Stimulated activated CD8-positive, alpha-beta memory T cell treated with anti-CD3 and anti-CD28 coated beads, Interleukin-12 subunit alpha, Interleukin-12 subunit beta, amount 100 ng/mL, for 24 hours (primary cell): ENCODE results near the gene ZBTB5.
"Not testable (repeated sequence)": the region's sequence is repeated elsewhere in the genome, so short reads cannot be mapped to it uniquely, and the experiment has no call there.

Experiments used
- DNase-seq: peaks from one replicate; pipeline ENCODE4 v3.0.0-alpha.2; 2020; ENCODE audit errors: extremely low read depth

ZBTB5 gene

GRCh38 chr9:37406603-37407401 lies 58.4 kb downstream of the ZBTB5 start:
- no peak for DNase-seq

GRCh38 chr9:37405764-37406380 lies 59.4 kb downstream of the ZBTB5 start:
- no peak for DNase-seq

DNA sequence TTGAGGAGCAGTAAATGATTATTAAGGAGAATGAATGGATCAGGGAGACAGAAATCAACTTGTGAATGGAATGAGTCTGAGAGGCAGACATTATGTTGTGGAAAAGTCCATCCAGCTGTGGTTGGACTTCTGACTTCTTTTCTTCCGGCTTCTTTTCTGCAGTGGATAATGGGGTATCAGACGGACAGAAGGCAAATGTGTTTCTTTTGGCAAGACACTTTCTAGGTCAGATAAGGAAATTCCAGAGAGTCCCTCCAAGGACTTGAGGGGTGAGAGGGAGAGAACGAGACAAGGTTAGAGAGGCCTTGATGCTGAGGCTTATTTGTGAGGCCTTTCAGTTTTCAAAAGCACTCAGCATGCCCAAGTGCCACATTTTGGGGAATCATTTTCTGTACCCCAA lies 59.9 kb downstream of the ZBTB5 start:
- DNase-seq = no peak

DNA sequence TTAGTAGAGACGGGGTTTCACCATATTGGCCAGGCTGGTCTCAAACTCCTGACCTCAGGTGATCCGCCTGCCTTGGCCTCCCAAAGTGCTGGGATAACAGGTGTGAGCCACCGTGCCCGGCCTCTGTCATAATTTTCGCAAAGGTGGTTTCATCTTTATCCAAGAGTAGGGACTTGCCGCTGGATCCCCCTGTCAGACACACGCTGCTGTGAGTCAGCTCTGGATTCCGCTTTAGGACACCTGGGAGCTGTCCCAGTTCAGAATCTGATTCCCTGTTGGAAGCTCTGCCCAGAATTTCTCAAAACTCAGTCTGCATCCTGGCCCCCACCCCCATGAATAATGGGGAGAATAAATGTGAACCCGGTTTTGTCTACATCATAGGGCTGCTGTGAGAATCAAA lies 60.7 kb downstream of the ZBTB5 start:
- no peak for DNase-seq

- no peak for DNase-seq
Observed at GRCh38 chr9:37399336-37399735, 65.9 kb downstream of the ZBTB5 start.

- no peak for DNase-seq
Observed at GRCh38 chr9:37398464-37399025, 66.7 kb downstream of the ZBTB5 start.

DNA sequence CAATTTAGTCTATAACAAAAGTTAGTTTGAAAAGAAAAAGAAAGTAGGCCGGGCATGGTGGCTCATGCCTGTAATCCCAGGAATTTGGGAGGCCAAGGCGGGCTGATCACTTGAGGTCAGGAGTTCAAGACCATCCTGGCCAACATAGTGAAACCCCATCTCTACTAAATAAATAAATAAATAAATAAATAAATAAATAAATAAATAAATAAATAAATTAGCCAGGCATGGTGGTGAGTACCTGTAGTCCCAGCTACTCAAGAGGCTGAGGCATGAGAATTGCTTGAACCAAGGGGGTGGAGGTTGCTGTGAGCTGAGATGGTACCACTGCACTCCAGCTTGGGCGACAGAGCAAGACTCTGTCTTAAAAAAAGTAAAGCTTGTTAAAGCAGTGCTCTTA lies 67.3 kb downstream of the ZBTB5 start:
- not testable (repeated sequence) for DNase-seq

GRCh38 chr9:37395663-37396062 lies 69.6 kb downstream of the ZBTB5 start:
- DNase-seq = no peak

DNA sequence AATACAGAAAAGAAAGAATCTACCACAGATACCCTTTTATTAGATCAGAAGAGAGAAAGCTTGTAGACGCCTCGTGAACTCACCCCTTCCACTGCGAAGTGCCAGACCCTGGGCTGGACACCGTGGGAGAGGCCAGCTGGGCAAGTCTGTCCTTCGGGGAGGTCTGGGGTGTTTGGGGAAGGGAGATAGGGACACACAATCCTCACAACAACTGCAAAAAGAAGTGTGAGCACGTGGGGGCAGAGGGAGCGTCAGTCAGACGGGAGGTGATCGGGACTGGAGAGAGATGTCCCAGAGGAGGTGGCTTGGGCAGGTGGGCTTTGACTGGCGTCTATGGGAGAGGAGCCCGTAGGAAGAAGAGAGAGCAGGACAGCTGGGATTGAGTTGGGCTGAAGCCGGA lies 70.0 kb downstream of the ZBTB5 start:
- no peak for DNase-seq

GRCh38 chr9:37392272-37392671 lies 73.0 kb downstream of the ZBTB5 start:
- DNase-seq = no peak

DNA sequence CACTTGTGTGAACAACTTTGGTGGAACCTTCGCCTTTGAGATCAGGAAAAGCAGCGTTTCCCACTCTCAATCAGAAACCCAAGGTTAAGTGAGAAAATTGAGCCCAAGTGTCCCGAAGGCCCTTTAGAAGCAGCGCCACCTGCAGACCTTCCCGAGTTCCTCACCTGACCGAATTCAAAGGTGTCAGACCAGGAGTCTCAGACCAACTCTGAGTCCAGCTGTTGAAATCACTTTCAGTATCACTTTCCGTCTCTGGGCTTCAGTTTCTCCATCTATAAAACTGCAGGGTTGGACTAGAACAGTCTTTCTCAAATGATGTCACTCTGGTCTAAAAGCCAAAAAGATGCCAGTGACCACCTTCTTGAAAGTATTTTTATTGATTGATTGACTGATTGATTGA lies 74.5 kb downstream of the ZBTB5 start:
- no peak for DNase-seq
